ENCODE data around the gene RABGAP1L. TPM values are rescaled to one million over a fixed set of nuclear protein-coding genes. Genes with fewer than 3 reads are reported as not detected.

Gene RABGAP1L
- total and polyA plus RNA-seq, 2 of the 4 experiments (the other 2 are of a cell fraction) = 7.9 to 26.7 TPM

DNA sequence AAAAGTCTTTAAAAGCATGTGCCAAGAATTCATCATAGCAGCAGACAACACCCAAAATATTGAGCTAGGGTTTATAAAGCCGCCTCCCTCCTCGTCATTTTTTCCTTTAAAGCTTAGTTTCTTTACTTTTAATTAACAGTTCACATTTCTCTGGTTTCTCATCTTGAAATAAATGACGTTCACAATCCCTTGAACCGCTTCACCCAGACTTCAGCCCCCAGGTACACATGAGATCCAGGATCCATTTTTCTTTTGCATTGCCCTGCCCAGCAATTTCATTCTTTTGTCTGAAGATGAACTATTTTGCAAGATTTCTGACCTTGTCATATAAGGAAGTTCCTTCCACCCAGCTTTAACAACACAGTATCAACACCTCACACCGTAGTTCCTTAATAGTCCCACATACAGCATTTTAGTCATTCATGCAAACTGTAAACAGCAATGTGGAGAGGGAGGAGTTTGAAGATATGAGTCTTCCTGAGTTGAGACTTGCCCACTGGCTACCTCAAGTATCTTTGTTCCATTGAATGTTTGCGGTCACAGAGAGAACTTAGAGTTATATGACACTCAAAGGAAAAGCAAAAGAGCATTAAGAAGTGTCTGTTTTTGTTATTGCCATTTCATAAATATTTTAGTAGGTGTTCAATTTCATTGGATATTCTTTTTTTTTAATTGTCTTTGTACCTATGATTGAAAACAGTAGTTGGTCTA is 805.1 kb downstream of the RABGAP1L start:
- H3K14ac ChIP-seq (replicated peaks; ENCODE audit: low read depth, low read length) = no peak overlapping the region
- no peak overlapping the region for H3K4me3 ChIP-seq (ENCODE audit: insufficient read depth, low read depth, low read length)
- H3K79me1 ChIP-seq (ENCODE audit: low read depth in 1 of 2, low read length in 2 of 2) = no peaks in the 10 kb centered on the region
- TF ChIP-seq CHD1 (IDR thresholded peaks at IDR 0.05; ENCODE audit: low read depth, low read length) = no peak
- TF ChIP-seq POLR2A (IDR thresholded peaks at IDR 0.05; ENCODE audit: low read depth, low read length) = no peak
- no peak for TF ChIP-seq NFE2L2 (IDR thresholded peaks at IDR 0.05; ENCODE audit: low read depth, low read length)
- TF ChIP-seq FOS (IDR thresholded peaks at IDR 0.05; ENCODE audit: low read depth, low read length) = no peak
- no peak for TF ChIP-seq CEBPB (IDR thresholded peaks at IDR 0.05; ENCODE audit: low read depth, low read length)
- no peak for TF ChIP-seq MXI1 (IDR thresholded peaks at IDR 0.05; ENCODE audit: borderline replicate concordance, low read depth, low read length)
- TF ChIP-seq RAD21 (IDR thresholded peaks at IDR 0.05; ENCODE audit: low read length) = no peak
- TF ChIP-seq CTCF (conservative IDR thresholded peaks at IDR 0.05; ENCODE audit: low read depth, low read length) = no peak
- no peak for TF ChIP-seq USF2 (IDR thresholded peaks at IDR 0.05; ENCODE audit: low read depth, low read length)
- TF ChIP-seq, protein P1, sequence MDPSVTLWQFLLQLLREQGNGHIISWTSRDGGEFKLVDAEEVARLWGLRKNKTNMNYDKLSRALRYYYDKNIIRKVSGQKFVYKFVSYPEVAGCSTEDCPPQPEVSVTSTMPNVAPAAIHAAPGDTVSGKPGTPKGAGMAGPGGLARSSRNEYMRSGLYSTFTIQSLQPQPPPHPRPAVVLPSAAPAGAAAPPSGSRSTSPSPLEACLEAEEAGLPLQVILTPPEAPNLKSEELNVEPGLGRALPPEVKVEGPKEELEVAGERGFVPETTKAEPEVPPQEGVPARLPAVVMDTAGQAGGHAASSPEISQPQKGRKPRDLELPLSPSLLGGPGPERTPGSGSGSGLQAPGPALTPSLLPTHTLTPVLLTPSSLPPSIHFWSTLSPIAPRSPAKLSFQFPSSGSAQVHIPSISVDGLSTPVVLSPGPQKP (IDR thresholded peaks at IDR 0.05; ENCODE audit: borderline replicate concordance, low read depth, low read length) = no peak
- TF ChIP-seq RFX5 (IDR thresholded peaks at IDR 0.05; ENCODE audit: low read depth, low read length) = no peak
- no peak for TF ChIP-seq RCOR1 (IDR thresholded peaks at IDR 0.05; ENCODE audit: insufficient replicate concordance, low read length)
- TF ChIP-seq SMC3 (IDR thresholded peaks at IDR 0.05; ENCODE audit: low read depth, low read length) = no peak
- TF ChIP-seq MAFK (IDR thresholded peaks at IDR 0.05; ENCODE audit: low read depth, low read length) = no peak
- TF ChIP-seq BHLHE40 (IDR thresholded peaks at IDR 0.05; ENCODE audit: low read depth, low read length) = no peak
- TF ChIP-seq MAZ (IDR thresholded peaks at IDR 0.05; ENCODE audit: borderline replicate concordance, low read depth, low read length) = no peak
- WGBS, 2 experiments (ENCODE audit: extremely low coverage in 2 of 2, insufficient read length in 1 of 2) = no CpG with 5 or more reads among the region's 6 CpGs
- no peak overlapping the region for H3K9ac ChIP-seq (ENCODE audit: low read depth, low read length)
- BruUV-seq (replicated peaks) = no TSS peak
- ATAC-seq (ENCODE audit: low read depth) (peak; percentile 27; the same call in 1 of the 2 replicates), DNase-seq (no peak)
- H2AK5ac ChIP-seq (ENCODE audit: low read depth, low read length) = no peak overlapping the region
- no peak overlapping the region for H2BK15ac ChIP-seq (ENCODE audit: low read depth, low read length)
- no peak overlapping the region for H3K56ac ChIP-seq (ENCODE audit: extremely low read depth, insufficient read depth, low read length)
- in situ Hi-C loops (cut with MboI; ENCODE audit: low sequenced_read_pairs) (no loop called here), intact Hi-C loops (cut with micrococcal nuclease) (no loop called here), dilution Hi-C loops (cut with HindIII; ENCODE audit: low sequenced_read_pairs, unreplicated experiment) (no loop called here)
- H4K20me1 ChIP-seq (ENCODE audit: insufficient read depth, low read length) = no peaks in the 10 kb centered on the region
- H4K5ac ChIP-seq (ENCODE audit: low read depth, low read length) = no peak overlapping the region
- H2BK120ac ChIP-seq (ENCODE audit: low read depth, low read length) = no peak overlapping the region
- no peaks in the 10 kb centered on the region for H3K9me1 ChIP-seq (ENCODE audit: insufficient read depth, low read length)
- no peak overlapping the region for H3K23ac ChIP-seq (ENCODE audit: low read depth, low read length)
- no peaks in the 10 kb centered on the region for H3K4me1 ChIP-seq (ENCODE audit: control insufficient read depth, insufficient read depth, low read length)
- H3K36me3 ChIP-seq (ENCODE audit: control insufficient read depth, insufficient read depth, low read length) = no peaks in the 10 kb centered on the region
- H3K27me3 ChIP-seq (ENCODE audit: control insufficient read depth, insufficient read depth, low read length) = peaks cover 8% of the 10 kb centered on the region; the same call in 1 of the 2 replicates
- H3K18ac ChIP-seq (ENCODE audit: low read depth, low read length) = no peak overlapping the region
- no peak overlapping the region for H2BK5ac ChIP-seq (ENCODE audit: low read depth, low read length, poor library complexity, severe bottlenecking)
- CTCF ChIA-PET = interaction anchor here (0.5 kb wide), 2 partner anchors 22 kb away, joined by 3 to 4 read pairs; no protein-coding TSS in a partner anchor
- POLR2A ChIA-PET (ENCODE audit: unreplicated experiment) = no interaction called here
- no peak overlapping the region for H4K8ac ChIP-seq (ENCODE audit: low read depth in 2 of 2, low read length in 2 of 2)
- H3K9me3 ChIP-seq (ENCODE audit: control insufficient read depth, insufficient read depth, low read length) = no peaks in the 10 kb centered on the region
- H3K27ac ChIP-seq (ENCODE audit: insufficient read depth, low read length) = no peak overlapping the region
- H2AK9ac ChIP-seq (replicated peaks; ENCODE audit: low read depth, low read length, poor library complexity) = no peak overlapping the region
- no peak overlapping the region for H3K4ac ChIP-seq (ENCODE audit: low read depth, low read length)
- H2BK20ac ChIP-seq (ENCODE audit: low read depth, low read length) = no peak overlapping the region
- no peak overlapping the region for H4K91ac ChIP-seq (ENCODE audit: insufficient read depth, low read depth, low read length)
- H3K4me2 ChIP-seq (ENCODE audit: low read depth, low read length) = no peak overlapping the region
- no peak overlapping the region for H2AFZ ChIP-seq (replicated peaks; ENCODE audit: low read length, poor library complexity)
